T follicular helper cell (primary cell): Measurements from ENCODE around the gene HNRNPUL2.
"Not testable (repeated sequence)": the region's sequence is repeated elsewhere in the genome, so short reads cannot be mapped to it uniquely, and the experiment has no call there.

Experiments
- DNase-seq: peaks from one replicate; pipeline ENCODE4 v3.0.0-alpha.2; 2020; ENCODE audit warnings: low read depth
- total RNA-seq, 2 experiments: gene quantifications; one replicate each; lab custom pipeline; 2026; lab: John Stamatoyannopoulos, UW

HNRNPUL2 gene
- total RNA-seq, result 27.3 to 39.1 reads per million in 2 experiments

- DNase-seq, result peak; percentile 98
Measured at GRCh38 chr11:62727165-62727871, at the start of gene HNRNPUL2. Gene HNRNPUL2, minus strand, starts transcription at chr11:62727457. Its CDS starts 301 bp downstream, at chr11:62727156.

- no peak for DNase-seq
Measured at GRCh38 chr11:62775646-62776045, 48.4 kb upstream of the HNRNPUL2 start.

- no peak for DNase-seq
Measured at GRCh38 chr11:62774407-62774806, 47.1 kb upstream of the HNRNPUL2 start.

- peak; percentile 84 for DNase-seq
Measured at GRCh38 chr11:62771144-62772021, 44.1 kb upstream of the HNRNPUL2 start, which contains the start of gene TAF6L. Gene TAF6L, plus strand, starts transcription at chr11:62771396. Its CDS starts 4,388 bp downstream, at chr11:62775784.

GRCh38 chr11:62770778-62771143 is 43.5 kb upstream of the HNRNPUL2 start:
- DNase-seq, result no peak

GRCh38 chr11:62760867-62761227 is 33.6 kb upstream of the HNRNPUL2 start:
- DNase-seq, result not testable (repeated sequence)

- DNase-seq, result no peak
Measured at GRCh38 chr11:62757846-62758788, 30.9 kb upstream of the HNRNPUL2 start.

- no peak for DNase-seq
Measured at GRCh38 chr11:62755086-62755615, 27.9 kb upstream of the HNRNPUL2 start.

- peak; percentile 95 for DNase-seq
Measured at GRCh38 chr11:62753736-62754603, 26.7 kb upstream of the HNRNPUL2 start, which contains the start of gene ZBTB3. Gene ZBTB3, minus strand, starts transcription at chr11:62754160. Its CDS starts 496 bp downstream, at chr11:62753664.

GRCh38 chr11:62752994-62753735 is 25.9 kb upstream of the HNRNPUL2 start:
- DNase-seq, result no peak

GRCh38 chr11:62752177-62752785 is 25.0 kb upstream of the HNRNPUL2 start:
- no peak for DNase-seq

GRCh38 chr11:62749931-62750330 is 22.7 kb upstream of the HNRNPUL2 start:
- DNase-seq, result not testable (repeated sequence)

GRCh38 chr11:62747475-62748160 is 20.4 kb upstream of the HNRNPUL2 start:
- DNase-seq, result no peak

- no peak for DNase-seq
Measured at GRCh38 chr11:62737196-62737595, 9.9 kb upstream of the HNRNPUL2 start.

GRCh38 chr11:62732830-62733229 is 5.6 kb upstream of the HNRNPUL2 start:
- no peak for DNase-seq

- not testable (repeated sequence) for DNase-seq
Measured at GRCh38 chr11:62730076-62730475, 2.8 kb upstream of the HNRNPUL2 start.

GRCh38 chr11:62728171-62728988 is 1.1 kb upstream of the HNRNPUL2 start, which contains the start of gene TTC9C:
Gene TTC9C, plus strand, starts transcription at chr11:62728486. Its CDS starts 363 bp downstream, at chr11:62728849.
- DNase-seq, result peak; percentile 79

- peak; percentile 83 for DNase-seq
Measured at GRCh38 chr11:62727872-62728170, 564 bp upstream of the HNRNPUL2 start.
